ENCODE results near the gene SGK1. TPM values are rescaled to one million over a fixed set of nuclear protein-coding genes. Genes with fewer than 3 reads are reported as not detected.

The SGK1 gene
- polyA plus RNA-seq, 1 donor (not counting 4 experiments of a cell fraction or from before 2014, with no cell fraction given) = 156 TPM

GRCh38 chr6:134361011-134361410, 43.1 kb upstream of the SGK1 start:
- FAIRE-seq = no peak

GRCh38 chr6:134359302-134359701, 41.4 kb upstream of the SGK1 start:
- H3K9me1 ChIP-seq (ENCODE audit: control insufficient read depth, extremely low read depth, insufficient read depth, low read length) = no peaks in the 10 kb centered on the region
- TF ChIP-seq CTCF (optimal IDR thresholded peaks at IDR 0.05 in 1 of 3, IDR thresholded peaks at IDR 0.05 in 1 of 3, conservative IDR thresholded peaks at IDR 0.05 in 1 of 3; ENCODE audit: extremely low read depth in 1 of 3, insufficient read depth in 2 of 3, low read length in 3 of 3) = no peak
- TF ChIP-seq EZH2 (IDR thresholded peaks at IDR 0.05; ENCODE audit: low read length) = no peak
- no peak overlapping the region for H3K27ac ChIP-seq (ENCODE audit: control insufficient read depth, insufficient read depth, low read length)
- H3K9ac ChIP-seq (ENCODE audit: control insufficient read depth, extremely low read depth, insufficient read depth, low read length) = no peak overlapping the region
- DNase-seq (ENCODE audit: low read depth, low spot score) (no peak), FAIRE-seq (no peak)
- H3K4me2 ChIP-seq (ENCODE audit: control insufficient read depth, extremely low read depth, insufficient read depth, low read depth, low read length) = no peak overlapping the region
- no peaks in the 10 kb centered on the region for H3K9me3 ChIP-seq (ENCODE audit: control insufficient read depth, low read depth, low read length)
- H3K4me1 ChIP-seq (ENCODE audit: control insufficient read depth, extremely low read depth, insufficient read depth, low read length) = peaks cover 24% of the 10 kb centered on the region
- no peaks in the 10 kb centered on the region for H3K27me3 ChIP-seq (ENCODE audit: control insufficient read depth, extremely low read depth, insufficient read depth, low read length)
- H2AFZ ChIP-seq (ENCODE audit: control insufficient read depth, low read length) = no peak overlapping the region
- H4K20me1 ChIP-seq (ENCODE audit: control insufficient read depth, extremely low read depth, insufficient read depth, low read length) = no peaks in the 10 kb centered on the region
- H3K4me3 ChIP-seq (ENCODE audit: control insufficient read depth in 2 of 3, extremely low read depth in 1 of 3, insufficient read depth in 2 of 3, low read depth in 1 of 3, low read length in 3 of 3) = no peak overlapping the region
- no peaks in the 10 kb centered on the region for H3K36me3 ChIP-seq (ENCODE audit: control insufficient read depth in 2 of 2, extremely low read depth in 1 of 2, insufficient read depth in 2 of 2, low read length in 2 of 2)
- dilution Hi-C loops (cut with MboI; ENCODE audit: extremely low pct_ligation_motif_present, low sequenced_read_pairs) = no loop called here
- no peaks in the 10 kb centered on the region for H3K79me2 ChIP-seq (ENCODE audit: control insufficient read depth, insufficient read depth, low read length)

More at GRCh38 chr6:134361011-134361410, 43.1 kb upstream of the SGK1 start:
- Histone ChIP-seq H3K4me3 (ENCODE audit: control insufficient read depth in 2 of 3, extremely low read depth in 1 of 3, insufficient read depth in 2 of 3, low read depth in 1 of 3, low read length in 3 of 3) (no peak overlapping the region), H3K27me3 (ENCODE audit: control insufficient read depth, extremely low read depth, insufficient read depth, low read length) (no peaks in the 10 kb centered on the region), H3K79me2 (ENCODE audit: control insufficient read depth, insufficient read depth, low read length) (no peaks in the 10 kb centered on the region), H3K4me2 (ENCODE audit: control insufficient read depth, extremely low read depth, insufficient read depth, low read depth, low read length) (no peak overlapping the region), H3K4me1 (ENCODE audit: control insufficient read depth, extremely low read depth, insufficient read depth, low read length) (peaks cover 25% of the 10 kb centered on the region), H3K9me3 (ENCODE audit: control insufficient read depth, low read depth, low read length) (no peaks in the 10 kb centered on the region), H4K20me1 (ENCODE audit: control insufficient read depth, extremely low read depth, insufficient read depth, low read length) (no peaks in the 10 kb centered on the region), H2AFZ (ENCODE audit: control insufficient read depth, low read length) (no peak overlapping the region), H3K27ac (ENCODE audit: control insufficient read depth, insufficient read depth, low read length) (no peak overlapping the region), H3K9me1 (ENCODE audit: control insufficient read depth, extremely low read depth, insufficient read depth, low read length) (no peaks in the 10 kb centered on the region), H3K9ac (ENCODE audit: control insufficient read depth, extremely low read depth, insufficient read depth, low read length) (no peak overlapping the region), H3K36me3 (ENCODE audit: control insufficient read depth in 2 of 2, extremely low read depth in 1 of 2, insufficient read depth in 2 of 2, low read length in 2 of 2) (no peaks in the 10 kb centered on the region)
- no peak for DNase-seq (ENCODE audit: low read depth, low spot score)
- TF ChIP-seq CTCF (optimal IDR thresholded peaks at IDR 0.05 in 1 of 3, IDR thresholded peaks at IDR 0.05 in 1 of 3, conservative IDR thresholded peaks at IDR 0.05 in 1 of 3; ENCODE audit: extremely low read depth in 1 of 3, insufficient read depth in 2 of 3, low read length in 3 of 3) = no peak
- no peak for TF ChIP-seq EZH2 (IDR thresholded peaks at IDR 0.05; ENCODE audit: low read length)
- dilution Hi-C loops (cut with MboI; ENCODE audit: extremely low pct_ligation_motif_present, low sequenced_read_pairs) = no loop called here

All from keratinocyte (primary cell).